22Rv1 (cell line): ENCODE data around the gene ESYT2.

Experiments used
- CTCF ChIP-seq: fragments of 450-650 bp; IDR thresholded peaks from 2 replicates; pipeline ENCODE4 v1.5.1; 2017; ENCODE audit warnings: mild to moderate bottlenecking
- ZFX ChIP-seq: fragments of 450-650 bp; IDR thresholded peaks from 2 replicates; pipeline ENCODE4 v1.6.1; 2017; ENCODE audit warnings: antibody characterized with exemption, borderline replicate concordance

- TF ChIP-seq CTCF, result no peak
- TF ChIP-seq ZFX, result no peak
These were observed 101.6 kb downstream of the ESYT2 start for GRCh38 chr7:158727690-158728089.
